DOHH2 (cell line): ENCODE results near the gene DNMT1.

Source experiments
- H3F3A ChIP-seq: fragments of 200-600 bp; sonication (generic), shearing (Covaris generic); 2 replicates; pipeline ENCODE4 v1.6.0; 2016; ENCODE audit warnings: antibody characterized with exemption, mild to moderate bottlenecking; ENCODE audit not compliant: control insufficient read depth, insufficient read depth
- H3K27ac ChIP-seq: fragments of 200-600 bp; sonication (generic); 2 replicates; pipeline ENCODE4 v1.5.1; 2014; ENCODE audit warnings: low read depth, mild to moderate bottlenecking, low read length, moderate library complexity
- H3K27me3 ChIP-seq: fragments of 200-600 bp; sonication (generic); 2 replicates; pipeline ENCODE4 v1.6.1; 2014; ENCODE audit warnings: mild to moderate bottlenecking, low read length, mixed read lengths; ENCODE audit not compliant: control insufficient read depth
- H3K36me3 ChIP-seq: fragments of 200-600 bp; sonication (generic); 2 replicates; pipeline ENCODE4 v1.6.1; 2014; ENCODE audit warnings: mild to moderate bottlenecking, low read length, moderate library complexity, mixed read lengths; ENCODE audit not compliant: control insufficient read depth
- H3K4me1 ChIP-seq: fragments of 200-600 bp; sonication (generic); 2 replicates; pipeline ENCODE4 v1.6.1; 2014; ENCODE audit warnings: mild to moderate bottlenecking, low read length, mixed read lengths; ENCODE audit not compliant: control insufficient read depth
- H3K4me2 ChIP-seq: fragments of 200-600 bp; sonication (generic); 2 replicates; pipeline ENCODE4 v1.6.0; 2014; ENCODE audit warnings: mild to moderate bottlenecking, low read length, moderate library complexity
- H3K4me3 ChIP-seq: fragments of 200-600 bp; sonication (generic); 2 replicates; pipeline ENCODE4 v1.5.1; 2014; ENCODE audit warnings: mild to moderate bottlenecking, low read length, mixed read lengths
- H3K79me2 ChIP-seq: fragments of 200-600 bp; sonication (generic); 2 replicates; pipeline ENCODE4 v1.6.1; 2014; ENCODE audit warnings: mild to moderate bottlenecking, low read length, mixed read lengths; ENCODE audit not compliant: control insufficient read depth
- H3K9me2 ChIP-seq: fragments of 200-600 bp; sonication (generic); replicated peaks from 2 replicates; pipeline ENCODE4 v1.6.1; 2014; ENCODE audit warnings: mild to moderate bottlenecking, low read length, mixed read lengths; ENCODE audit not compliant: control insufficient read depth
- H3K9me3 ChIP-seq: fragments of 200-600 bp; sonication (generic); 2 replicates; pipeline ENCODE4 v1.6.1; 2014; ENCODE audit warnings: antibody characterized with exemption, low read length, mixed read lengths; ENCODE audit not compliant: control insufficient read depth, insufficient read depth
- H4K20me1 ChIP-seq: fragments of 200-600 bp; sonication (generic); 2 replicates; pipeline ENCODE4 v1.6.0; 2014; ENCODE audit warnings: low read depth, mild to moderate bottlenecking, antibody characterized with exemption, low read length, moderate library complexity; ENCODE audit not compliant: control insufficient read depth, insufficient read depth
- EZH2phosphoT487 ChIP-seq: fragments of 200-600 bp; sonication (generic); IDR thresholded peaks from 2 replicates; pipeline ENCODE4 v1.6.1; 2017; ENCODE audit warnings: borderline replicate concordance, mild to moderate bottlenecking, antibody characterized with exemption, low read length, moderate library complexity, mixed read lengths
- TF ChIP-seq, protein P1 (sequence below): fragments of 200-600 bp; sonication (generic); IDR thresholded peaks from one replicate; pipeline ENCODE4 v1.5.1; 2014; ENCODE audit warnings: antibody characterized with exemption, mild to moderate bottlenecking, low read depth, low read length; ENCODE audit not compliant: poor library complexity, severe bottlenecking

Gene DNMT1

DNA sequence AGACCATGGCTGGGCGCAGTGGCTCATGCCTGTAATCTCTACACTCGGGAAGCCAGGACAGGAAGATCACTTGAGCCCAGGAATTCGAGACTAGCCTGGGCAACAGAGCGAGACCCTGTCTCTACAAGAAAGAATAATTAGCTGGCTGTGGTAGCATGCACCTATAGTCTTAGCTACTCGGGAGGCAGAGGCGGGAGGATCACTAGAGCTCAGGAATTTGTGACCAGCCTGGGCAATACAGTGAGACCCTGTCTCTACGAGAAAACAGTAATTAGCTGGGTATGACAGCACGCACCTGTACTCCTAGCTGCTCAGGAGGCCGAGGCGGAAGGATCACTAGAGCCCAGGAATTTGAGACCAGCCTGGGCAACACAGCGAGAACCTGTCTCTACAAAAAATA is 7.4 kb downstream of the DNMT1 start:
- TF ChIP-seq EZH2phosphoT487 = no peak
- TF ChIP-seq, protein P1, sequence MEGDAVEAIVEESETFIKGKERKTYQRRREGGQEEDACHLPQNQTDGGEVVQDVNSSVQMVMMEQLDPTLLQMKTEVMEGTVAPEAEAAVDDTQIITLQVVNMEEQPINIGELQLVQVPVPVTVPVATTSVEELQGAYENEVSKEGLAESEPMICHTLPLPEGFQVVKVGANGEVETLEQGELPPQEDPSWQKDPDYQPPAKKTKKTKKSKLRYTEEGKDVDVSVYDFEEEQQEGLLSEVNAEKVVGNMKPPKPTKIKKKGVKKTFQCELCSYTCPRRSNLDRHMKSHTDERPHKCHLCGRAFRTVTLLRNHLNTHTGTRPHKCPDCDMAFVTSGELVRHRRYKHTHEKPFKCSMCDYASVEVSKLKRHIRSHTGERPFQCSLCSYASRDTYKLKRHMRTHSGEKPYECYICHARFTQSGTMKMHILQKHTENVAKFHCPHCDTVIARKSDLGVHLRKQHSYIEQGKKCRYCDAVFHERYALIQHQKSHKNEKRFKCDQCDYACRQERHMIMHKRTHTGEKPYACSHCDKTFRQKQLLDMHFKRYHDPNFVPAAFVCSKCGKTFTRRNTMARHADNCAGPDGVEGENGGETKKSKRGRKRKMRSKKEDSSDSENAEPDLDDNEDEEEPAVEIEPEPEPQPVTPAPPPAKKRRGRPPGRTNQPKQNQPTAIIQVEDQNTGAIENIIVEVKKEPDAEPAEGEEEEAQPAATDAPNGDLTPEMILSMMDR = no peak
- Histone ChIP-seq H3K27ac (no peak overlapping the region), H3K9me3 (no peaks in the 10 kb centered on the region), H3K4me1 (peaks cover 49% of the 10 kb centered on the region), H3K27me3 (no peaks in the 10 kb centered on the region), H3K79me2 (peaks cover 98% of the 10 kb centered on the region), H3K4me2 (no peak overlapping the region), H4K20me1 (peaks cover 42% of the 10 kb centered on the region), H3K9me2 (no peaks in the 10 kb centered on the region), H3K4me3 (no peak overlapping the region; the same call in 1 of the 2 replicates), H3K36me3 (peaks cover 93% of the 10 kb centered on the region), H3F3A (peaks cover 14% of the 10 kb centered on the region)

DNA sequence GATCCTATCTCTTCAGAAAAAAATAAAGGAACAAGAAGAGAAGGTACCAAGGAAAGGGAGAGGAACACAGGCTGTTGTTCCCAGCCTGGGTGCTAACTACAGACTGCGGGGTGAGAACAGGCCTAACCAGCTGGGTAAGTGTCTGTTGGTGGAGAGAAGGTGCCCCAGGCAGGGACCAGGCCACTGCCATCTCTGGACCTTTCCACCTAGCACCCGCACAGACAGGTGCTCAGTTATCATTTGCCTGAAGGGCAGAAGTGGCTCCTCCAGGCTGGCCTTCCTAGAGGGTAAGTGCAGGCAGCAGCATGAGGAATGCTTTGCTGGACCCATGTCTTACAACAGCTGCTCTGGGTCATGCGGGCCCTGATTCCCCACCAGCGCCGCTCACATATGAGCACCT is 10.1 kb downstream of the DNMT1 start:
- Histone ChIP-seq H3K9me2 (no peaks in the 10 kb centered on the region), H3K4me3 (no peak overlapping the region), H3K4me1 (peaks cover 25% of the 10 kb centered on the region), H3K36me3 (peaks cover 93% of the 10 kb centered on the region), H3K27me3 (no peaks in the 10 kb centered on the region), H3K79me2 (peaks cover 97% of the 10 kb centered on the region), H3K9me3 (no peaks in the 10 kb centered on the region), H3K27ac (no peak overlapping the region), H3F3A (peaks cover 11% of the 10 kb centered on the region), H3K4me2 (no peak overlapping the region), H4K20me1 (peaks cover 32% of the 10 kb centered on the region)
- TF ChIP-seq, protein P1 = no peak
- TF ChIP-seq EZH2phosphoT487 = no peak

DNA sequence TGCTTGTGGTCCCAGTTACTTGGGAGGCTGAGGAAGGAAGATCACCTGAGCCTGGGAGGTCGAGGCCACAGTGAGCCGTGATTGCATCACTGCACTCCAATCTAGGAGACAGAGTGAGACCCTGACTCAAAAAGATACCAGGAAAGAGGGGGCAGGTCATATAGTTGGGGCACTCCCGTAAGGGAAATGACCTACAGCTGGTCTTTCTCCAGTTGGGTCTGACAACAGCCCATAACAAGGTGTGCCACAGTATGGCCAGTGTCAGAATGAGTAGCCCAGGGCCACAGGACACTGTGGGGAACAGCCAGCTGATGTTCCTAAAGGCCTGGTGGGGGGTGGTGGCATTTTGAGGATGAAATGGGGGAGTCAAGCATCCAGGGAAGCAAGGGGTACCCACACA is 10.8 kb downstream of the DNMT1 start:
- H4K20me1 ChIP-seq = peaks cover 32% of the 10 kb centered on the region
- H3K27ac ChIP-seq = no peak overlapping the region
- no peaks in the 10 kb centered on the region for H3K9me3 ChIP-seq
- peaks cover 93% of the 10 kb centered on the region for H3K36me3 ChIP-seq
- H3K4me2 ChIP-seq = no peak overlapping the region
- no peak for TF ChIP-seq EZH2phosphoT487
- TF ChIP-seq, protein P1 = no peak
- no peaks in the 10 kb centered on the region for H3K27me3 ChIP-seq
- peaks cover 16% of the 10 kb centered on the region for H3F3A ChIP-seq
- peaks cover 97% of the 10 kb centered on the region for H3K79me2 ChIP-seq
- H3K9me2 ChIP-seq = no peaks in the 10 kb centered on the region
- H3K4me3 ChIP-seq = no peak overlapping the region
- H3K4me1 ChIP-seq = peaks cover 20% of the 10 kb centered on the region
